Aorta (tissue), 5 donors: ENCODE data around the gene CTSD. TPM values are rescaled to one million over a fixed set of nuclear protein-coding genes. Genes with fewer than 3 reads are reported as not detected.

ENCODE experiments used
- ATAC-seq: fragments of 200-7000 bp; cut with Tn5 transposase; one replicate; pipeline ENCODE4 v1.9.1; 2022; ENCODE audit warnings: moderate library complexity; ENCODE audit not compliant: low FRiP score
- DNase-seq, 2 donors: peaks; one replicate each; pipeline ENCODE4 v3.0.0-alpha.2; 2020
- H3K27ac ChIP-seq, 2 donors: one replicate each; pipeline ENCODE4 v1.5.1; 2013; ENCODE audit warnings: low read length in 2 of 2, mild to moderate bottlenecking in 2 of 2, moderate library complexity in 2 of 2, control low read depth in 1 of 2, inconsistent platforms in 1 of 2, low read depth in 1 of 2
- H3K27me3 ChIP-seq, 2 donors: one replicate each; pipeline ENCODE4 v1.6.1; 2013; ENCODE audit warnings: control low read depth in 1 of 2, low read length in 1 of 2, mild to moderate bottlenecking in 1 of 2, moderate library complexity in 1 of 2; ENCODE audit not compliant: insufficient read depth in 2 of 2, control insufficient read depth in 1 of 2
- H3K36me3 ChIP-seq, 2 donors: one replicate each; pipeline ENCODE4 v1.6.1; 2013; ENCODE audit warnings: control low read depth in 1 of 2, low read length in 1 of 2, mild to moderate bottlenecking in 1 of 2; ENCODE audit not compliant: insufficient read depth in 2 of 2, control insufficient read depth in 1 of 2
- H3K4me1 ChIP-seq, 2 donors: one replicate each; pipeline ENCODE4 v1.6.1; 2013; ENCODE audit warnings: low read length in 2 of 2, control low read depth in 1 of 2, mild to moderate bottlenecking in 1 of 2, moderate library complexity in 1 of 2; ENCODE audit not compliant: insufficient read depth in 2 of 2, control insufficient read depth in 1 of 2
- H3K4me3 ChIP-seq, 2 donors: one replicate each; pipeline ENCODE4 v1.5.1; 2013; ENCODE audit warnings: low read length in 2 of 2, control low read depth in 1 of 2, mild to moderate bottlenecking in 1 of 2
- H3K9me3 ChIP-seq: one replicate; pipeline ENCODE4 v1.6.1; 2013; ENCODE audit warnings: mild to moderate bottlenecking, low read length; ENCODE audit not compliant: control insufficient read depth
- WGBS, 2 donors: extraction: QIAGEN DNeasy Blood & Tissue Kit; methylation state at CpG; one replicate each; pipeline ENCODE4 v1.1.7; 2013; 5-methylcytosine and 5-hydroxymethylcytosine counted together
- intact Hi-C, 2 donors: fragments of 100-400 bp; cut with DNase I; formaldehyde crosslinking; loops; one replicate each; pipeline versions ENCODE4 v1.14.2 to v1.15.0; 2022
- polyA plus RNA-seq, 2 donors: library from polyadenylated mRNA; stranded (reverse); fragments of 200-250 nt; gene quantifications; one replicate each; pipeline ENCODE4 v1.2.3, GENCODE V29; 2013
- total RNA-seq, 2 donors: library from RNA; stranded (reverse); fragmentation: NEBNext Ultra II Directional; extraction: Animal tissue kit (Norgen Biotek cat#: 25700); gene quantifications; one replicate each; pipeline ENCODE4 v1.2.1, GENCODE V29; 2021
- donor health status: healthy with polysubstance abuse.
- donor health status: Bipolar disorder and iron deficiency.
- donor health status: DM: no; HTN: no; CAD: no.
- donor health status: DM: no; HTN: no; CAD: no.
- donor health status: DM: yes; HTN: yes; CAD: no.

CTSD gene
- total and polyA plus RNA-seq, 4 donors, result 473 to 646 (median 577) TPM

DNA sequence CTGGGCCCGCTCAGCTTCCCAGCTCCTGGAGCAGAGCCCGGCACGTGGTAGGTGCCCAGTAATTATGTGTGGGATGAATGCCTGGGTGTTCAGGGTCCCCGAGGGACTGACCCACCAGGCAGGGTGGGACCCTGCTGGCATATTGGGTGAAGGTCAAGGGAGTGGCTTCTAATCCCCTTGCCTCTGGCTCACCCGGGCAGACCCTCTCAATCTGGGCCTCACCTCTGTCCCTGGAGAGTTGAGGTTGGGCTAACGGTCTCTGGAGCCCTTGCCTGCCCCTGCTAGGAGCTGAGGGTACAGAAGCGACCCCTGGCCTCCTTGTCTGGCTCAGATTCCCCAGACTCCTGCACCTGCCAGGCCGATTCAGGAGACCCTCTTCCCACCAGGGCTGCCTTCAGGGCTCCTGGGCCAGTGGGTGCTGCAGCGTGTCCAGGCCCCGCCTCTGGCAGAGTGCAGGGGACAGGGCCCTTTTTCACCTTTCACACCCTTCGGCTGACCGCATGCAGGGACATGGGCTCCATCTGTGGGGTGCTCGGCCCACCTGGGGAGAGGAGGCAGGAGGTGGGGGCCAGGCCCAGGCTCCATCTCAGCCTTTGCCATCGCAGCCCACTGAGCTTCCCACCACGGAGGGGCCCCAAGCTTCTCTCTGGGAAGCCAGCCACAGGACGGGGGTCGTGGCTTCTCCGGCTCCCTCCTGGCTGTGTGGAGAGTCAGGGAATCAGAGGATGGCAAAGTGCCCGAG is 3.8 kb upstream of the CTSD start:
- no peak overlapping the region for H3K27ac ChIP-seq
- H3K4me1 ChIP-seq, result no peaks in the 10 kb centered on the region
- H3K4me3 ChIP-seq, result no peak overlapping the region
- no peaks in the 10 kb centered on the region for H3K9me3 ChIP-seq
- DNase-seq, result peak; percentile 44 to 60
- WGBS, 2 donors, result 91 to 92% methylated on average over 19 of the region's 19 CpGs
- ATAC-seq, result no peak
- intact Hi-C loops, result loop anchor here in 1 of 2 donors (5.0 kb wide), 1 partner anchor 55 kb away; no protein-coding TSS in a partner anchor
- H3K36me3 ChIP-seq, result no peaks in the 10 kb centered on the region
- no peaks in the 10 kb centered on the region for H3K27me3 ChIP-seq

DNA sequence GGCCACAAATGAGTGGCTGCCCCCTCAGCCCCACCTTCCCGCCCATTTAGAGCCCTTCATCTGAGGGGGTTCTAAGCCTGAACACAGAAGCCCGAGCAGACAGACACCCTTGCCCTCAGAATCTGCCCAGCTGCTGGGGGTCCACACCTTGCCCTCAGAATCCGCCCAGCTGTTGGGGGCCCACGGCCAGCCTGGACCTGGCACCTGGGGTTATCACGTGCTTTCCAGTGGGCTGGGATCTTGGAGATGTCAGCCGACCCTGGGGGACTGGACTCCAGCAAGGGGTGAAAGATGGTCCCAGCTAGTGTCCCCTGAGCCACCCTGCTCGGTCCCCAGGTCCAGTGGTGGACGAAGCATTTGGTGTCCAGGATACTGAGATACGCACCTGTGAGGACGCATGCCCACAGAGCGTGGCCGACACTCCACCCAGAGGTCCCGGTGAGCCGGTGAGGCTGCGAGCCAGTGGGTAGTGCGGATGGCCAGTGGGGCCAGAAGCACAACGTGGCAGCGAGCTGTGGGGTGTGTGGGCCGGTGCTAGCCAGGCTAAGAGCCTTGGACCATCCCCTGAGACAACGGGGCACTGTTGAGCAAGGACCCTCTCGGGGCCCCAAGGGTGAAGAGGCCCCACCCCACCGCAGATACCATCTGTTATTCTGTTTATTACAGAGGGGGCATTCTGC is 3.1 kb upstream of the CTSD start:
- 92 to 96% methylated on average over 22 of the region's 22 CpGs for WGBS, 2 donors
- DNase-seq (peak in 1 of 2 donors; percentile 68), ATAC-seq (no peak)
- Histone ChIP-seq H3K27me3 (no peaks in the 10 kb centered on the region), H3K4me3 (no peak overlapping the region), H3K36me3 (no peaks in the 10 kb centered on the region), H3K9me3 (no peaks in the 10 kb centered on the region), H3K4me1 (no peaks in the 10 kb centered on the region), H3K27ac (no peak overlapping the region)
- intact Hi-C loops, result loop anchor here in 1 of 2 donors (5.0 kb wide), 1 partner anchor 55 kb away; no protein-coding TSS in a partner anchor

DNA sequence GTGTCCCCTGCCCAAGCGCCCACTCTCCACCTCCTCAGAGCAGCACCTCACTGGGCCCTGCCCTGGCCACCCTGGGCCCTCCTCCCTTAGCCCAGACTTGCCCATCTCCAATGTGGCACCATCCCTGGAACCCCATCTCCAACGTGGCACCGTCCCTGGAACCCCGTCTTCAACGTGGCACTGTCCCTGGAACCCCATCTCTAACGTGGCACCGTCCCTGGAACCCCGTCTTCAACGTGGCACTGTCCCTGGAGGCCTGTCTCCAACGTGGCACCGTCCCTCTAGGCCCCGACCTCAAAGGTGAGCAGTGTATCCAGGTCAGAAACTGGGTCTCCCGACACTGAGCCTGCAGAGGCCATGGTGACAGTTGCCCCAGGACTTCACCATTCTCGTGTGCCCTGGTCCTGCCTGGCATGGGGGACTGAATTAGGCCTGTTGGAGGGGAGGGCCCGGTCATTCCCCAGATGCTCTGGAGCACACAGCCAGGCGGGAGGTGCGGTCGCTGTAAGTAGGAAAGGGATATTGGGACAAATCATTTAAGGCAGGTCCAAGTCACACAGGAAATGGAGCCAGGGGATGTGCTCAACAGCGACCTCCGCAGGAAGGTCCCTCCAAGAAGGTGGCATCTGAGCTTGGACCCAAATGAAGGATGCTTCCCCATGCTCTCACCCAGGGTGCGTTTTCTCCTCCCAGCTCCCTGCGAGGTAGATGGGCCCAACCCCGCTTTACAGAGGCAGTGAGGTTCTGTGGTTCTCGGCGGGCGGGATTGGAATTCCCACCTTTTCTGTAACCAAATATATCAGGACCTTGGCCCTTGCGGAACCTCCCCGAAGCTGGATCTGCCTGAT is 2.4 kb upstream of the CTSD start:
- DNase-seq (no peak), ATAC-seq (no peak)

DNA sequence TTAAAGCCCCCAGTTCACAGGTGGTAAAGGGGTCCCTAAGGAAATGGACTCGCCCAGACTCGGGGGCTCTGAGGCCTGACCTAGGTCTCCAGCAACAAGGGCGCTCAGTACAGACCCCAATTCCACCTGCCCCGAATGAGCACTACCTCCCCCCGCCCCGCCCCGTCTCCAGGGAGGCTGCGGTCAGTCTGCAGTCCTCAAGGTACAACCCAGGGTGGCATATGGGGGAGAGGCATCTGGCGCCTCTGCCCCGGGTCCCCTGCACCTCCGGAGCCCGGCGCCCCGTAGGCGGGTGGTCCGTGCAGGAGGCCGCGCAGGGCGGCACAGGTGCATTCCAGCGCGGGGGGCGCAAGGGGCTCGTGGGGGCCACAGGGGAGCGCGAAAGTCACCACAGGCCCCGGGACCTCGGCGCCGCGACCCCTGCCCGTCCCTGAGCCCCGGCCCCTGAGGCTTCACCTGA is 361 bp downstream of the CTSD start:
- WGBS, 2 donors, result 2 to 4% methylated on average over 28 to 32 of the region's 32 CpGs

More for the DNA sequence above, 2.4 kb upstream of the CTSD start:
- H3K4me1 ChIP-seq, result no peaks in the 10 kb centered on the region
- intact Hi-C loops, result loop anchor here in 1 of 2 donors (5.0 kb wide), 1 partner anchor 56 kb away; no protein-coding TSS in a partner anchor
- H3K27ac ChIP-seq, result no peak overlapping the region
- no peak overlapping the region for H3K4me3 ChIP-seq
- H3K9me3 ChIP-seq, result no peaks in the 10 kb centered on the region
- H3K36me3 ChIP-seq, result no peaks in the 10 kb centered on the region
- no peaks in the 10 kb centered on the region for H3K27me3 ChIP-seq
- WGBS, 2 donors, result 89 to 92% methylated on average over 28 of the region's 28 CpGs

DNA sequence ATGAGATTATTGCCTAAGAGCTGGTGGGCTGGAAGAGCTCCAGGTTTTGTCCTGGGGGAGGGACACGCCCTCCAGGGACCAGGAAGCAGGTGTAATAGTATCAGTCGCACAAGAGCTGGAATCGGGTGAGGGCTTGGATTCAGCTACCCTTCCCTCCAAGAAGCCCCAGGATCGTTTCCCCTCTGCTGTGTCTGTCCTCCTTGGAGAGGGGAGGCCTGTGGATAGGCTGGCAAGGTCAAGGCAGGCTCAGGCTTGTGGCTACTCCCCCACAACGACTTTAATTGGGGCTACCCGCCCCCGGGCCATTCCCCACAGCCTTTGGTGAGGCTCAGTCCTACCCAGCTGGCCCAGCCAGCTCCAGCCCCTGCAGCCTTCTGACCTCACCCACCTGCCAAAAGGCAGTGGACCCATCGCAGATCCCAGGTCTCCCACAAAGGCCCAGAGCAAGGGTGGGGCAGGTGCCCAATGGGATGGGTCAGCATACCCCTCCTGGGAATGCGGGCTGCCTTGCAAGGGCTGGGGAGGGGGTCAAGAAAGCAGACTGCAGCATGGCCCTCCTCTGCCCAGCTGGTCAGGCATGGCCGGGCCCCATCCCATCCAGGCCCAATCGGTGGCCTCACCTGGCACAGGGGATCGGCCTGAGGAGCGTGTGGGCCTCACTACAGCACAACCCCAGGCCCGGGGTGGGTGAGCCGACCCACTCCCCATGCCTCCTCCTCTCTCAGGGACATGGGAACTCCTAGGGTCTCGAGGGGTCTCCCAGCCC is 1.0 kb downstream of the CTSD start:
- Histone ChIP-seq H3K36me3 (no peaks in the 10 kb centered on the region), H3K27ac (peak overlapping the region in 1 of 2 donors; percentile 64), H3K4me3 (peak overlapping the region; percentile 81 to 87), H3K9me3 (no peaks in the 10 kb centered on the region), H3K27me3 (no peaks in the 10 kb centered on the region), H3K4me1 (no peaks in the 10 kb centered on the region)
- ATAC-seq (no peak), DNase-seq (peak; percentile 62 to 71)
- intact Hi-C loops, result no loop called here
- WGBS, 2 donors, result 52 to 54% methylated on average over 16 of the region's 16 CpGs

More for the DNA sequence above, 361 bp downstream of the CTSD start:
- Histone ChIP-seq H3K4me1 (no peaks in the 10 kb centered on the region), H3K4me3 (peak overlapping the region; percentile 81 to 87), H3K27me3 (no peaks in the 10 kb centered on the region), H3K36me3 (no peaks in the 10 kb centered on the region), H3K9me3 (no peaks in the 10 kb centered on the region), H3K27ac (peak overlapping the region in 1 of 2 donors; percentile 64)
- ATAC-seq (no peak), DNase-seq (peak in 1 of 2 donors; percentile 55)
- intact Hi-C loops, result no loop called here

DNA sequence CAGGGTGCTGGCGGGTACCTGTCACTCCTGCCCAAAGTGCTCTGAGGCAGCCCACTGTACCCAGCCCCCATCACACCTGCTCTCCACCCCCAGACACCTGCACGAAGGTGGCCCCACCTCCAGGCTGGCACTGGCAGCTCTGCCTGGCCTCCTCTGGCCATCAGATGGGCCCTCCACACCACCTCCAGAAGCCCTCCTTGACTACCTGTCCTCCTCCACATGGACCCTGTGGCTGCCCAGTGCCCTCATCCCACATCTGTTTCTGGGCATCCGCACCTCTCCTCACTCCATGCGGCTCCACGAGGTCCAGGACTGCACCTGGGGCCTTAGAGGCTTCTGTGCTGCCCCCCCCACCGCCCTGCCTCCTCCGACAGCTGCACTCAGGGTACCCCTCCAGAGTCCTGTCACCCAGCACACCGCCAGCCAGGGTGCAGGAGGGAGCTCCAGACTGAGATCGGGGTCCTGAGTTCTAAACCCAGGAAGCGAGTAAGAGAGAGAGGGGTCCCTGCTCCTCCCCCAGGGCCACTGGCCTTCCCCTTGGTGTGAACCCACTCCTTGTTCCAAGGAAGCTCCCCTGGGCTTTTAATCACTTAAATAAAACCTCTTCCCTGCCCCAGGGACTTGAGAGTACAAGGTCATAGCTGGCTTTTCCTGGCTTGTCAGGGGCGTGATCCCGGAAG is 1.7 kb downstream of the CTSD start:
- peak; percentile 61 to 70 for DNase-seq
- no peak for ATAC-seq
- intact Hi-C loops, result loop anchor here in 1 of 2 donors (2.0 kb wide), 1 partner anchor 65 kb away; no protein-coding TSS in a partner anchor
- Histone ChIP-seq H3K4me3 (no peak overlapping the region), H3K9me3 (no peaks in the 10 kb centered on the region), H3K36me3 (no peaks in the 10 kb centered on the region), H3K4me1 (no peaks in the 10 kb centered on the region), H3K27me3 (no peaks in the 10 kb centered on the region), H3K27ac (peak overlapping the region in 1 of 2 donors; percentile 6)
- 85 to 92% methylated on average over 12 of the region's 12 CpGs for WGBS, 2 donors

DNA sequence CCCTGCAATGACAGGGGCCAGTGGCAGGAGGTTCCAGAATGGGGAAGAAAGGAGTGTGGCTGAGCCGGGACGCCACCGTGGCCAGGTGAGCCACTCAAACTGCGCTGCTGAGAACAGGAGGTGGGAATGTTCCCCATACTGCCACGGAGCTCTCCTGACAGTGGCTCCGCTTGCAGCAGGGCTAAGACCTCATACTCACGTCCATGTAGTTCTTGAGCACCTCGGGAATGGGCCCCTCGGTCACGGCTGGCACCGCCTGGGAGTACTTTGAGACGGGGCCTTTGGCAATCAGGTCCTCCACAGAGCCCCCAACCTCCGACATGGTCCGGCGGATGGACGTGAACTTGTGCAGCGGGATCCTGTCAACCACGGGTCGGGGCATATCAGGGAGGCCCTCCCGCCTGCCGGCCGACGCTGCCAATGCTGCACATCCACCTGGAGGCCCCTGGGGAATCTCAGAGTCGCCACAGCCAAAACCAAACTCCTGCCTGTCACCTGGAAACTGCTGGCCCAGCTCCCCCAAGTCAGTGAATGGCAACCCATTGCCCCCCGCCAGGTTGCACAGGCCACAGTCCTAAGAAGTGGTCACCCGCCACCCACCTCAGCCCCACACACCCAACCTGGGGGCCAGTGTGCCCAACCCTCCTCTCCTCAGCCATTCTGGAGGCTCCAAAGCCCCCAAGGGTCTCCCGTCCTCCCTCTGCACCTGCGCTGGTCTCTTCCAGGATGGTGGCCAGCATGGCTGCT is 2.4 kb downstream of the CTSD start:
- peak overlapping the region in 1 of 2 donors; percentile 41 for H3K27ac ChIP-seq
- no peaks in the 10 kb centered on the region for H3K36me3 ChIP-seq
- no peaks in the 10 kb centered on the region for H3K27me3 ChIP-seq
- no peaks in the 10 kb centered on the region for H3K4me1 ChIP-seq
- WGBS, 2 donors, result 88 to 90% methylated on average over 28 of the region's 28 CpGs
- intact Hi-C loops, result loop anchor here in 1 of 2 donors (2.0 kb wide), 1 partner anchor 66 kb away; no protein-coding TSS in a partner anchor
- no peak overlapping the region for H3K4me3 ChIP-seq
- no peaks in the 10 kb centered on the region for H3K9me3 ChIP-seq
- DNase-seq, result peak in 1 of 2 donors; percentile 59
- no peak for ATAC-seq
